ENCODE results near the gene COL9A3. TPM values are rescaled to one million over a fixed set of nuclear protein-coding genes. Genes with fewer than 3 reads are reported as not detected.

Gene COL9A3
- total RNA-seq, 1 donor from 2014 or later = not detected

DNA sequence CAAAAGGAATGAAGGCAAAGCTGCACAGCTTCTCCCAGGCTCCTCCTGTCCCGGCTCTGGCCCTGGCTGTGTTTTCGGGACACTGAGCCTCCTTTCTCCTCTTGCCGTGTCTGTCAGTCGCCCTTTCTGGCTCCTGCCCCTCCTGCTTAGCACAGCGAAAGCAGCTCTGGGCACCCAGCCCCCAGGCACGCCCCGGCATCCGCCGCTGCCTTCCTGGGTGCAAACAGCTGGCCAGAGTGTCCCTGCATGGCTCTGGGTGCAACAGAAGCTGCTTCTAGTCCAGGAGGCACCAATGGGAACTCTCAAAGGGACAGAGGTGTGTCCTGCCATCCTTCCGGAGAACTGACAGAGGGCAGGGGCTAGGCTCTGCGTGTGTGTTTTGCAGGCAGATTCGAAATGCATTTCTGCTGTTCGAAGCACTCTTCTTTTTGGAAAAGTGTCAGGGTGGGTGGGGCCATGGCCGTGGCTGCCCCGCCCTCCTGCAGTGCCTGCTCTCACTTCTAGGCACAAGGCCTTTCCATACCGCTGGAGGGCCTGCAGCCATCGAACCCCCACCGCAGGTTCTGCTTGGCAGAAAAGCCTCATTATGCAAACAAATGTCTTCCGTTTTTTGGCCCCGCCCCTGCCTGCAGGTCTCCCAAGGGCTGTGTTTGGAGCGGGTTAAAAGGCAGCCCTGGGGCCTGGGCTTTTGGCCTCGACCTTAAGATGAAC, 15.5 kb downstream of the COL9A3 start:
- FAIRE-seq = no peak

DNA sequence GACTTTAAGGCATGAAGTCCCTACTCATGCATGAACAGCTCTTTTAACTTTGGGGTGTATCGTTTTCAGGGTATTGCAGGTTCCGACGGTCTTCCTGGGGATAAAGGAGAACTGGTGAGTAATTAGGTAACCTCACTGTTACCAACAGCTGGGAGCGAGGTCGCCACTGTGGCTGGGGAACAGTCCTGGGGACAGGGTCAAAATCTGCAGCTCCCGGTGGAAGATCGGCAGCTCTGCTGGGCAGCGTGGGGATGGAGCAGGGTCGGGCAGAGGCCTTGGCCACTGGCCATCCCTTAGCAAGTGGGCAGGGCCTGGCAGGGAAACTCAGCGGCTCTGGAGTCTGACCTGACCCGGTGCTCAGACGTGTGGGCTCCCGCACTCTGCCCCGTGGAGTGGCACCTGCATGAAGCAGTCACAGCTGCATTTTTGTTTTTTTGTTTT, 16.1 kb downstream of the COL9A3 start:
- no peak for FAIRE-seq
- Histone ChIP-seq H3K27me3 (ENCODE audit: control insufficient read depth, insufficient read depth, low read length) (no peaks in the 10 kb centered on the region), H3K4me3 (ENCODE audit: low read depth, low read length) (no peak overlapping the region), H3K36me3 (ENCODE audit: control insufficient read depth, insufficient read depth, low read length) (no peaks in the 10 kb centered on the region)
- no peak for TF ChIP-seq CTCF (IDR thresholded peaks at IDR 0.05; ENCODE audit: insufficient read depth, low read length, severe bottlenecking)
- DNase-seq (ENCODE audit: low read depth) = no peak

More for the DNA sequence above, 15.5 kb downstream of the COL9A3 start:
- Histone ChIP-seq H3K4me3 (ENCODE audit: low read depth, low read length) (no peak overlapping the region), H3K27me3 (ENCODE audit: control insufficient read depth, insufficient read depth, low read length) (no peaks in the 10 kb centered on the region), H3K36me3 (ENCODE audit: control insufficient read depth, insufficient read depth, low read length) (no peaks in the 10 kb centered on the region)
- no peak for DNase-seq (ENCODE audit: low read depth)
- TF ChIP-seq CTCF (IDR thresholded peaks at IDR 0.05; ENCODE audit: insufficient read depth, low read length, severe bottlenecking) = no peak

DNA sequence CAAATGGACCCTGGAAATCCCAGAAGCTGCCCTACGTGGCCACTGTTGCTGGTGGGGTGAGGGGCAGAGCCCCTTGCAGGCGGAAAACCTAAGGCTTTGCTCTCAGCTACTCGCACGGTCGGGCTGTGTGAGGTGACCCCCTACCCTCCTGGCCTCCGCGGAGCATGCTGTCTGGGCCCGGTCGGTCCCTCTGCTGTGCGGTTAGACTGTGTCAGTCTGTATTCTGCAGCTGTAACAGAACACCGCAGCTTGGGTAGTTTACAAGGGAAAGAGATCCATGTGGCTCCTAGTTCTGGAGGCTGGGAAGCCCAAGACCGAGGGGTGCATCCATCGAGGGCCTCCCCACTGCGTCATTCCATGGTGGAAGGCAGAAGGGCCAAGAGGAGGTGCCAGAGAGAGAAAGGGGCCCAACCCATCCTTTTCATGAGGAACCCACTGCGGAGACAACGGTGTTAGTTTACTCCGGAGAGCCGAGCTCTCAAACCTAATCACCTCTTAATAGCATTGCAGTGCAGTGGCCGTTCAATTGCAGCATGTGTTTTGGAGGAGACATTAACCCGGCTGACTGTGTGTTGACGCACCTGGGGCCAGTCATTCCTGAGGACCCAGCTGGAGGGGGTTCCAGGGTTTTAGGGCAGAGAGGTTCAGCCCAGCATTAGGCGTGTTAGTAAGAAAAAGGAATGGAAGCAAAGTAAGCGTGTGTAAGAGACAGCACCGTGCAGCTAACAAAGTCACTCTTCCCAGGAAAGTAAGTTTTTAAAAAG, 18.3 kb downstream of the COL9A3 start:
- Histone ChIP-seq H3K4me3 (ENCODE audit: low read depth, low read length) (no peak overlapping the region), H3K27me3 (ENCODE audit: control insufficient read depth, insufficient read depth, low read length) (no peaks in the 10 kb centered on the region), H3K36me3 (ENCODE audit: control insufficient read depth, insufficient read depth, low read length) (no peaks in the 10 kb centered on the region)
- FAIRE-seq = no peak
- no peak for DNase-seq (ENCODE audit: low read depth)
- no peak for TF ChIP-seq CTCF (IDR thresholded peaks at IDR 0.05; ENCODE audit: insufficient read depth, low read length, severe bottlenecking)

DNA sequence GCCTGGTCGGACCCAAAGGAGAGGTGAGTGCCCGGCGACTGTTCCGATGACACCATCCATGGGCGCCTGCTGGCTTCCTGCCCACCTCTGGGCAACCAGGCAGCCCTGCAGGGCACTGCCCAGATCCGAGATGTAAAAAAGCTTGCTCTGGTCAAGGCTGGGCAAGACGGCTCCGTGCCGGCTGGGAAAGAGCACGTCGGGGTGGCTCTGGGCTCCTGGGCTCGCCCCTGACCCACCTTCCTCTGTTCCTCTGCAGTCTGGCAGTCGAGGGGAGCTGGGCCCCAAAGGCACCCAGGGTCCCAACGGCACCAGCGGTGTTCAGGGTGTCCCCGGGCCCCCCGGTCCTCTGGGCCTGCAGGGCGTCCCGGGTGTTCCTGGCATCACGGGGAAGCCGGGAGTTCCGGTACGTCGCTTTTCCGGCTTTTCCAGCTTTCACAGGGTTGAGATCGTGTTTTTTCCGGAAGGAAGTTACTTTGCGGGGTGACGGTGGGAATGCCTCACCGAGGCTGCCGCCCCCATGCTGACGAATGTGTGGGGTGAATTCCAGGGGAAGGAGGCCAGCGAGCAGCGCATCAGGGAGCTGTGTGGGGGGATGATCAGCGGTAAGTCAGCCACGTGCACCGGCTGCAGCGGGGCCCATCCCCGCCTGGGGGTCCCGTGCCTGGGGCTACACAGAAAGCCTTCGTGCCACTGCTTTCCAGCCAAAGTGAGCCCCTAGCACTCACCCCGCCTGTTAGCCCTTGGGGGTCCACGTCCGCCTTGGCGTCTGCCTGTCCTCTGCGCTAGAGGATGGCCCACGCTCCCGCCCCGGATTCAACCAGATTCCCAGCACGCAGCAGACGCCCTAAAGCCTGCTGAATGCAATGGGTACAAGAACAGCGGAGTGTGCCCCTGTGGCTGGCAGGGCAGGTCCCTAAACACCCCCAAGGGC, 19.3 kb downstream of the COL9A3 start:
- DNase-seq (ENCODE audit: low read depth) = peak; percentile 22
- no peak for TF ChIP-seq CTCF (IDR thresholded peaks at IDR 0.05; ENCODE audit: insufficient read depth, low read length, severe bottlenecking)
- H3K4me3 ChIP-seq (ENCODE audit: low read depth, low read length) = no peak overlapping the region

DNA sequence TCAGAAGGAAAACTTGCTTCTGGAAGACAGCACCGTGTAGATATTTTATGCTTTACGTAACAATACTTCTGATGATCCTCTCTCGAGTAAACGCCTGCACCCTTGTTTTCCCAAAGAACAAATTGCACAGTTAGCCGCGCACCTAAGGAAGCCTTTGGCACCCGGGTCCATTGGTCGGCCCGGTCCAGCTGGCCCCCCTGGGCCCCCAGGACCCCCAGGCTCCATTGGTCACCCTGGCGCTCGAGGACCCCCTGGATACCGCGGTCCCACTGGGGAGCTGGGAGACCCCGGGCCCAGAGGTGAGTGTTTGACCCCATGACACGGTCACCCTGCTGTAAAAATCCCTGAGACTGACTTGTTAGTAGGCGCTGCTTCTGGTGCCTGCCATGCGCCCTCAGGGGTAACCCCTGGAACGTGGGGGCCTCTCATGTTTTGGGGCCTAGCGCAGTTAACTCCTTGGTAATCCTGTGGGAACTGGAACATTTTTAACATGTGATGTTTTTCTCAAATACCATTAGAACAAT, 20.2 kb downstream of the COL9A3 start:
- FAIRE-seq = no peak
- no peak overlapping the region for H3K4me3 ChIP-seq (ENCODE audit: low read depth, low read length)
- no peaks in the 10 kb centered on the region for H3K27me3 ChIP-seq (ENCODE audit: control insufficient read depth, insufficient read depth, low read length)
- DNase-seq (ENCODE audit: low read depth) = no peak
- no peaks in the 10 kb centered on the region for H3K36me3 ChIP-seq (ENCODE audit: control insufficient read depth, insufficient read depth, low read length)
- TF ChIP-seq CTCF (IDR thresholded peaks at IDR 0.05; ENCODE audit: insufficient read depth, low read length, severe bottlenecking) = no peak

More for the DNA sequence above, 19.3 kb downstream of the COL9A3 start:
- Histone ChIP-seq H3K27me3 (ENCODE audit: control insufficient read depth, insufficient read depth, low read length) (no peaks in the 10 kb centered on the region), H3K36me3 (ENCODE audit: control insufficient read depth, insufficient read depth, low read length) (no peaks in the 10 kb centered on the region)
- no peak for FAIRE-seq

Data from bronchial epithelial cell (primary cell).